Spleen (tissue), 11 donors: Measurements from ENCODE around the gene DCP1A. TPM values are rescaled to one million over a fixed set of nuclear protein-coding genes. Genes with fewer than 3 reads are reported as not detected.

Experiments used
- polyA plus RNA-seq, 3 donors: library from polyadenylated mRNA; stranded (reverse); fragments of 200-250 nt; gene quantifications; one replicate each; pipeline ENCODE4 v1.2.1, GENCODE V29; 2013
- small RNA-seq, 4 donors: library from RNA; depleted of rRNA; stranded (forward); fragments of <200 nt; gene quantifications; one replicate each; pipeline ENCODE3, GENCODE V24; 2016
- total RNA-seq, 7 donors: library from RNA; depleted of rRNA in 3 of 7; stranded (reverse); fragments of >200 nt in 3 of 7; fragmentation: NEBNext Ultra II Directional in 4 of 7; extraction: Animal tissue kit (Norgen Biotek cat#: 25700) in 4 of 7; gene quantifications; one replicate each; pipeline versions ENCODE4 v1.1.0 to v1.2.1, GENCODE V29; 2016 to 2021
- donor health status: healthy with polysubstance abuse.
- donor health status: DM: no; HTN: no; CAD: no; lungs with moderate emphysema.
- donor health status: DM: no; HTN: no; CAD: no.
- donor health status: Bipolar disorder and iron deficiency.
- donor health status: healthy.
- donor health status: DM: no; HTN: no; CAD: no.
- donor health status: DM: yes; HTN: yes; CAD: no.

DCP1A gene
- total and polyA plus RNA-seq, 10 donors = 4.0 to 28.1 (median 23.3) TPM

Small RNA genes within 50 kb of the gene (small RNA-seq; reads per million reads assigned to genes)
- gene RF00019 = 0 reads per million in 4 donors
- gene RF00212 = 0 to 0.08 (median 0) reads per million in 4 donors
- gene RF00568 = 0 reads per million in 4 donors

Other genes with a start within 250 kb of the DCP1A start
- 10 to 100 TPM; 12.1 to 25.6 (median 17.8) TPM for gene RFT1, start 217.1 kb downstream of the DCP1A start, total RNA-seq
- 1 to 10 TPM; 6.0 to 8.9 (median 8.1) TPM for gene RFT1, start 217.1 kb downstream of the DCP1A start, polyA plus RNA-seq
- gene PRKCD, start 186.3 kb downstream of the DCP1A start, total RNA-seq = 100 to 1,000 TPM in 1 of 7 donors, 10 to 100 TPM in 6; 42.7 to 100 (median 59.6) TPM
- gene PRKCD, start 186.3 kb downstream of the DCP1A start, polyA plus RNA-seq = 10 to 100 TPM; 22.2 to 50.0 (median 31.9) TPM
- gene TKT, start 91.5 kb downstream of the DCP1A start, total RNA-seq = 100 to 1,000 TPM; 253 to 490 (median 287) TPM
- gene TKT, start 91.5 kb downstream of the DCP1A start, polyA plus RNA-seq = 100 to 1,000 TPM; 110 to 195 (median 137) TPM
- 10 to 100 TPM in 6 of 7 donors, 1 to 10 TPM in 1; 4.3 to 89.3 (median 24.2) TPM for gene CACNA1D, start 147.1 kb upstream of the DCP1A start, total RNA-seq
- gene CACNA1D, start 147.1 kb upstream of the DCP1A start, polyA plus RNA-seq = 1 to 10 TPM in 2 of 3 donors, under 1 TPM in 1; 0.55 to 3.5 (median 2.8) TPM